T-helper 2 cell treated with Interferon-gamma antibody and Interleukin-4, amounts not matched to agents 5 μg/mL and 100 μg/mL, for 36 hours (primary cell): ENCODE data around the gene CLINT1.
A peak's percentile ranks its signal among the peaks of the same experiment; 100 is the strongest.

ENCODE experiments used
- DNase-seq: peaks from one replicate; pipeline ENCODE4 v3.0.0; 2021; ENCODE audit warnings: low spot score
- H3K27ac Mint-ChIP-seq: one replicate; pipeline ENCODE4 v1.8.0; 2021; ENCODE audit warnings: mild to moderate bottlenecking, mixed read lengths
- H3K27me3 Mint-ChIP-seq: one replicate; pipeline ENCODE4 v1.8.0; 2021; ENCODE audit warnings: low read depth, mixed read lengths
- H3K36me3 Mint-ChIP-seq: one replicate; pipeline ENCODE4 v1.8.0; 2021; ENCODE audit warnings: low read depth, mixed read lengths
- H3K4me1 Mint-ChIP-seq: one replicate; pipeline ENCODE4 v1.8.0; 2021; ENCODE audit warnings: low read depth, mixed read lengths
- H3K4me3 Mint-ChIP-seq: one replicate; pipeline ENCODE4 v1.8.0; 2022; ENCODE audit warnings: mild to moderate bottlenecking, moderate library complexity, mixed read lengths
- H3K9me3 Mint-ChIP-seq: one replicate; pipeline ENCODE4 v1.8.0; 2021; ENCODE audit warnings: mixed read lengths

The CLINT1 gene

DNA sequence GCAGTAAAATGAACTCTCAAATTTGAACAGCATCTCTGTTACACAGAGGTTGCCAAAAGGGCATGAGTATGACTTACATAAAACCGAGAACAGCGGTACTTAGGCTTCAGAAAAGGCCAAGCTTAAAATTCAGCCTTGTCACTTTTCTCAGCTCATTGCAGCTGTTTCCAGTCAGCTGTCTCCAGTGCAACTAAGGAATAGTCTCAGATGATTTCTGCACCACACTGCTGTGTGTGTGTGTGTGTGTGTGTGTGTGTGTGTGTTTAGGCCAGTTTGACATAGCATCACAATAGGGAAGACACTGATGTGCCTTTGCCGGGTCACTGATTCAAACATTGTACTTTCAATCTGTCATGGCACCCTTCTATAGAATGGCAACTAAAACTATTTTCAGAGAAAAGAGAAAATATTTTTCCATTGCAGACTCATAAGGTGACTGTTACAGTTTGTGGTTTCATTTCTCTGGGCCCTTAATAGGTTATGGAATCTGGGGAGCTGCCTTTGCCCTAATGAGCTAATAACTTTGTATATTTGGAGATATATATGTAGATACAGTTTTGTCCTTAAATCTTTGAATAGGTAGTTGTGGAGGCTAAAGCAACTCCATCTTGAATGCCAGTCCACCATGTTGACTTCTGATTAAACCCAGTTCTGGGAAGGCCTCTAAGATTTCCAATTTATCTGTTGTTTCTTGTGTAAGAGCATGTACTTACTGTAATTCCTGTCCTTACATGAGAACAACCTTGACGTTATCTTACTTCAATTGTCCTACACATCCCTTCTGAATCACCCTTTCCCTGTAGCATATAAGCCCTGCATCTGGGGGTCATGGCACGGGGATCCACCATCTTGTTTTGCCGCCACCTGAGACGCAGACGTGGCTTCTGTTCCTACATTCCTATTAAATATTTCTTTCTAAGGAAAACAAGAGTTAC is 110.9 kb downstream of the CLINT1 start:
- DNase-seq = no peak
- Mint-ChIP-seq H3K27me3 (no peaks in the 10 kb centered on the region), H3K4me3 (no peak overlapping the region), H3K9me3 (no peaks in the 10 kb centered on the region), H3K4me1 (peaks cover 34% of the 10 kb centered on the region), H3K27ac (no peak overlapping the region), H3K36me3 (peaks cover 8% of the 10 kb centered on the region)

DNA sequence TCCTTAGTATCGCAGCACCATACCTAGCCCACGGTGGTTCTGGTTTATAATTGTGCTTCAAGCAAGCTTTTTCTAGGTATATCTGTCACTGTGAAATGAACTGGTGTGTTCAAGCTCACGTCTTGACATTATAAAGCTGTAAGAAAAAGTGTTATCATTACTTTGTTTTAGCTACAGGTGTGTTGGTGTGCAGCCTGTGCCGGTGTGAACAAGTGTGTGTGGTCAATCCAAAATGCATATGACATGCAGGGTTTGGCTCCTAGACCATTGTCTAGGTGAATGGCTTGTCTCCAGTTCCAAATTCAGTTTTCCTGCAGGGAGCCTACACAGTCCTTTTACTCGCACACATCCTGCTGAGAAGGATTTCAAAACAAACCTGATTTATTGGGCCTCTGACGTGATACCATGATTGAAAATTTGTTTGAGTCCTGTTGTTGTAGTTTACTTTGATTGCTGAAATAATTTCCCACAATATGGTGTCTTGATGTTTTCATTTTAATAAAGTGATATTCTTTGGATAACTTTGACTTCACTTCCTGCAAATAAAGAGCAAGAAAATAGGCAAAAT is 111.7 kb downstream of the CLINT1 start:
- no peak for DNase-seq
- peaks cover 39% of the 10 kb centered on the region for H3K4me1 Mint-ChIP-seq
- peaks cover 5% of the 10 kb centered on the region for H3K36me3 Mint-ChIP-seq
- no peak overlapping the region for H3K4me3 Mint-ChIP-seq
- no peaks in the 10 kb centered on the region for H3K27me3 Mint-ChIP-seq
- no peaks in the 10 kb centered on the region for H3K9me3 Mint-ChIP-seq
- no peak overlapping the region for H3K27ac Mint-ChIP-seq

- Mint-ChIP-seq H3K27ac (no peak overlapping the region), H3K36me3 (peaks cover 8% of the 10 kb centered on the region), H3K4me3 (peak overlapping the region; percentile 92), H3K9me3 (no peaks in the 10 kb centered on the region), H3K27me3 (no peaks in the 10 kb centered on the region), H3K4me1 (peaks cover 42% of the 10 kb centered on the region)
- no peak for DNase-seq
Observed at GRCh38 chr5:157745041-157745456, 113.9 kb downstream of the CLINT1 start.

DNA sequence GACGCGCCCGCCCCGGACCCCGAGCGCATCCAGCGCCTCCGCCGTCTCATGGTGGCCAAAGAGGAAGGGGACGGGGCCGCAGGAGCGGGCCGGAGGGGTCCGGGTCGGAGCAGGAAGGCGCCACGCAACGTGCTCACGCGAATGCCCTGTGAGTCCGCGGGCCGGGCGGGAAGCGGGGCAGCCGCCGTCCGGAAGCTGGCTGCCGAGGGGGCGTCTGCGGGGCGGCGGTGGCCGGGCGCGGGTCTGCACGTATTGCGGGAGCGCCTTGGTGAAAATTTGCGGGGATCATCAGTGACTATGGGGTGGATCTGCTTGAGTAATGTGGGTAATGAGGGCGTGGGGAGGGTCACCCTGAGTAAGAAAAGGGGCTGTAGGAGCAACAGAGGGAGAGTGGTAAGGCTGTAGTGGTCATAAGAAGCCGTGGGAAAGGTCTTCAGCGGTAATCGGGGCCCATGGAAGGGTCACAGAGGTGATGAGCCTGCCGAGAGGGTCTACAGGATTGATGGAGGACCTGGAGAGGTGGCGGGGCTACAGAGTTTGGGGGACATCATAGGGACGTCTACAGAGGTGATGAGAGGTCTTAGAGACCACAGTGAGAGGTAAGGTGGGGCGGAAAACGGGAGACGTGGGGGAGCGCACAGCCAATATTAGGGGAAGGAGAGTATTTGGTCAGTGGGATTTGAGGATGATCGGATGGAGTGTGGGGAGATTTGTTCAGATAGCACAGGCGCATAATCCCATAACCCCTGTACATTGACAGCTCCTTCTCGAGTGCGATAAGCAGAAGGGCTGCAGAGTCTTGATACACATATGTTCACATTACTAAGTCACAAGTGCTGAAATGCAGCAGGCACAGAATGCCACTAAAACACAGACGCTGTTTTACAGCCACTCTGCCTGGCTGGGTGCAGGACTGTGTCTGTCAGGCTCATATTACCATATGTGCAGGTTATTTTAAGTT is 114.6 kb downstream of the CLINT1 start:
- Mint-ChIP-seq H3K27me3 (no peaks in the 10 kb centered on the region), H3K4me3 (peak overlapping the region; percentile 92), H3K9me3 (no peaks in the 10 kb centered on the region), H3K27ac (peak overlapping the region; percentile 85), H3K36me3 (peaks cover 12% of the 10 kb centered on the region), H3K4me1 (peaks cover 42% of the 10 kb centered on the region)
- DNase-seq = peak; percentile 22

DNA sequence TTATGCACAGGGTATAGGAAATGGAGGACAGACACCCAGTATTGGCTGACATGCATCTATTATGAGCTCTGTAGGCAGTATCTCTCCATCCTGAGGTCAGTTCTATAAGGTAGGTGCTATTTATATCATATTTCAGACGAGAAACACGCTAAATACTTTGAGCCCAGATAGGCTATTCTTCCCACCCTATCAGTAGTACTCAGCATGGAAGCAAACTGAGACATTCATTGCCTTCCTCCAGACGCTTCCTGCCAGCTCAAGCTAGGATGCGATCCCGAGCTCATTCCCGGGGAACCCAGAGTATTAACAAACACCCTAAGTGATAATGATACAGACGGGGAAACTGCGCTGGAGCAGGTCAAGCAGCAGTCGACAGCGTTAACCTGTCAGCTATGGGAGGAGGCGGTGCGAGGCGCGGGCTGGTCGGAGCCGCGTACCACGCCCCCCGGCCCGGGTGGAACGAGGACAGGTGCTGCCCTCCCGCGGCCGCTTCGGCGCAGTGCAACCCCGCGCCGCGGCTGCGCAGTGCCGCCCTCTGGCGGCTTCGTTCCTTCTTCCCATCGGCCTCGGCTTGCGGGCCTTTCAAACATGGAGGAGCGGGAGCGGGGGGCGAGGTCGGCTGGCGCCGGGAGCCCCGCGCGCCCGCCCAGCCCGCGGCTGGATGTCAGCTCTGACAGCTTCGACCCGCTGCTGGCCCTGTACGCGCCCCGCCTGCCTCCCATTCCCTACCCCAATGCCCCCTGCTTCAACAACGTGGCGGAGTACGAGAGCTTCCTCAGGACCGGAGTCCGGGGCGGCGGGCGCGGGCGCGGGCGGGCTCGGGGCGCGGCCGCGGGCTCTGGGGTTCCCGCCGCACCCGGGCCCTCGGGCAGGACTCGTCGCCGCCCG is 115.5 kb downstream of the CLINT1 start, which contains the start of gene LSM11:
Gene LSM11 (plus strand): TSS at position 550 of the 888 bp plus-strand sequence. CDS start 39 bp downstream, at position 589.
- peak within 1 kb of the TSS; percentile 85 for H3K27ac Mint-ChIP-seq
- DNase-seq = peak; percentile 91
- H3K4me1 Mint-ChIP-seq = peaks cover 35% of the 10 kb centered on the region
- no peaks in the 10 kb centered on the region for H3K9me3 Mint-ChIP-seq
- peaks cover 15% of the 10 kb centered on the region for H3K36me3 Mint-ChIP-seq
- peak within 1 kb of the TSS; percentile 92 for H3K4me3 Mint-ChIP-seq
- no peaks in the 10 kb centered on the region for H3K27me3 Mint-ChIP-seq

- H3K27ac Mint-ChIP-seq = no peak overlapping the region
- H3K9me3 Mint-ChIP-seq = no peaks in the 10 kb centered on the region
- H3K27me3 Mint-ChIP-seq = no peaks in the 10 kb centered on the region
- DNase-seq = no peak
- peaks cover 27% of the 10 kb centered on the region for H3K36me3 Mint-ChIP-seq
- no peak overlapping the region for H3K4me3 Mint-ChIP-seq
- H3K4me1 Mint-ChIP-seq = peaks cover 24% of the 10 kb centered on the region
Observed at GRCh38 chr5:157741131-157741530, 117.8 kb downstream of the CLINT1 start.

DNA sequence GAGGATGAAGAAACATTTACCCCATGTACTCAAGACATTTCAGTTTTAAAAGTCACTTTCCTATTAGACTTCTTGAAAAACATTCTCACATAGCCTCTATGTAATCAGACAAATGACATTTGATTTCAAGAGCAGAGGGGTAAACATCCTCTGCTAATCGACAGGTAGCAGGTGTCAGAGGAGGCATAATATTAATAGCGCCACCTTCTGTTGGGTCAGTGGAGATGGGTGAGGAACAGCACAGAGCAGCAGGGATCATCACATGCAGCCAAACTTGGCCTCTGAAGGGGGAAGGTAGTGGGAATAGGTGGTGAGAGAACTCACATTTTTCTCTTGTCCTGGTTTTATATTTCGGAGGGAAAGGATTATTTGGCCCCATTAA is 118.7 kb downstream of the CLINT1 start:
- H3K4me1 Mint-ChIP-seq = peaks cover 19% of the 10 kb centered on the region
- H3K27ac Mint-ChIP-seq = no peak overlapping the region
- no peaks in the 10 kb centered on the region for H3K27me3 Mint-ChIP-seq
- no peaks in the 10 kb centered on the region for H3K9me3 Mint-ChIP-seq
- peaks cover 27% of the 10 kb centered on the region for H3K36me3 Mint-ChIP-seq
- no peak for DNase-seq
- H3K4me3 Mint-ChIP-seq = no peak overlapping the region

- no peak for DNase-seq
- no peak overlapping the region for H3K27ac Mint-ChIP-seq
- no peaks in the 10 kb centered on the region for H3K27me3 Mint-ChIP-seq
- peaks cover 28% of the 10 kb centered on the region for H3K36me3 Mint-ChIP-seq
- H3K4me3 Mint-ChIP-seq = no peak overlapping the region
- peaks cover 15% of the 10 kb centered on the region for H3K4me1 Mint-ChIP-seq
- H3K9me3 Mint-ChIP-seq = no peaks in the 10 kb centered on the region
Observed at GRCh38 chr5:157739388-157740228, 119.3 kb downstream of the CLINT1 start.

DNA sequence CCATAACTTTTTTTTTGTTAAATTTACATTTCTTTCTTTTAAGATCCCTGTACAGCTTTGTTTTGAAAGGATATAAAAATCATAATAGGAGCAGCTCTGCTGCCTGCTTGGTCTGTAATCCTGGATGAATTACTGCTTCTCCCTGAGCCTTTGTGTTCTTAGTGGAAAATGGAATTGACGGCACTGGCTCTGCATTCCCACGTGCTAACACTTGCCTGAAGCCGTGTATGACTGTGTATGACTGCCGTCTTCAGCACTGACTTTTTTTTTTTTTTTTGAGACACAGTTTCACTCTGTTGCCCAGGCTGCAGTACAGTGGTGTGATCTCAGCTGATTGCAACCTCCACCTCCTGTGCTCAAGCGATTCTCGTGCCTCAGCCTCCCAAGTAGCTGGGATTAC is 123.0 kb downstream of the CLINT1 start:
- Mint-ChIP-seq H3K27me3 (no peaks in the 10 kb centered on the region), H3K4me1 (peaks cover 18% of the 10 kb centered on the region), H3K27ac (no peak overlapping the region), H3K4me3 (no peak overlapping the region), H3K9me3 (no peaks in the 10 kb centered on the region), H3K36me3 (peaks cover 36% of the 10 kb centered on the region)
- no peak for DNase-seq
